HL-60 (cell line): ENCODE measurements around the gene USP53.

Source experiments
- CTCF ChIP-seq: IDR thresholded peaks from one replicate; pipeline ENCODE4 v1.5.1; 2011; ENCODE audit warnings: low read length, control low read depth, inconsistent platforms; ENCODE audit not compliant: insufficient read depth
- TF ChIP-seq, protein P1 (sequence below): IDR thresholded peaks from 2 replicates; pipeline ENCODE4 v1.6.1; 2012; ENCODE audit warnings: low read depth; ENCODE audit not compliant: insufficient replicate concordance

GRCh38 chr4:119237201-119237600, 24.7 kb downstream of the USP53 start:
- TF ChIP-seq CTCF: no peak
- TF ChIP-seq, protein P1, sequence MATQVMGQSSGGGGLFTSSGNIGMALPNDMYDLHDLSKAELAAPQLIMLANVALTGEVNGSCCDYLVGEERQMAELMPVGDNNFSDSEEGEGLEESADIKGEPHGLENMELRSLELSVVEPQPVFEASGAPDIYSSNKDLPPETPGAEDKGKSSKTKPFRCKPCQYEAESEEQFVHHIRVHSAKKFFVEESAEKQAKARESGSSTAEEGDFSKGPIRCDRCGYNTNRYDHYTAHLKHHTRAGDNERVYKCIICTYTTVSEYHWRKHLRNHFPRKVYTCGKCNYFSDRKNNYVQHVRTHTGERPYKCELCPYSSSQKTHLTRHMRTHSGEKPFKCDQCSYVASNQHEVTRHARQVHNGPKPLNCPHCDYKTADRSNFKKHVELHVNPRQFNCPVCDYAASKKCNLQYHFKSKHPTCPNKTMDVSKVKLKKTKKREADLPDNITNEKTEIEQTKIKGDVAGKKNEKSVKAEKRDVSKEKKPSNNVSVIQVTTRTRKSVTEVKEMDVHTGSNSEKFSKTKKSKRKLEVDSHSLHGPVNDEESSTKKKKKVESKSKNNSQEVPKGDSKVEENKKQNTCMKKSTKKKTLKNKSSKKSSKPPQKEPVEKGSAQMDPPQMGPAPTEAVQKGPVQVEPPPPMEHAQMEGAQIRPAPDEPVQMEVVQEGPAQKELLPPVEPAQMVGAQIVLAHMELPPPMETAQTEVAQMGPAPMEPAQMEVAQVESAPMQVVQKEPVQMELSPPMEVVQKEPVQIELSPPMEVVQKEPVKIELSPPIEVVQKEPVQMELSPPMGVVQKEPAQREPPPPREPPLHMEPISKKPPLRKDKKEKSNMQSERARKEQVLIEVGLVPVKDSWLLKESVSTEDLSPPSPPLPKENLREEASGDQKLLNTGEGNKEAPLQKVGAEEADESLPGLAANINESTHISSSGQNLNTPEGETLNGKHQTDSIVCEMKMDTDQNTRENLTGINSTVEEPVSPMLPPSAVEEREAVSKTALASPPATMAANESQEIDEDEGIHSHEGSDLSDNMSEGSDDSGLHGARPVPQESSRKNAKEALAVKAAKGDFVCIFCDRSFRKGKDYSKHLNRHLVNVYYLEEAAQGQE: no peak
